Left ventricle myocardium inferior (tissue), 1 donor: ENCODE measurements around the gene CLEC4G. TPM values are rescaled to one million over a fixed set of nuclear protein-coding genes. Genes with fewer than 3 reads are reported as not detected.

Experiments used
- DNase-seq: peaks from one replicate; pipeline ENCODE4 v3.0.0-alpha.2; 2020
- H3K27ac ChIP-seq: fragments of 200-600 bp; replicated peaks from 2 replicates; pipeline ENCODE4 v1.8.0; 2021
- H3K27me3 ChIP-seq: fragments of 200-600 bp; 2 replicates; pipeline ENCODE4 v1.8.0; 2021; ENCODE audit warnings: low read depth
- H3K36me3 ChIP-seq: fragments of 200-600 bp; 2 replicates; pipeline ENCODE4 v1.8.0; 2021
- H3K4me1 ChIP-seq: fragments of 200-600 bp; 2 replicates; pipeline ENCODE4 v1.8.0; 2021
- H3K4me3 ChIP-seq: fragments of 200-600 bp; 2 replicates; pipeline ENCODE4 v1.8.0; 2021; ENCODE audit warnings: mild to moderate bottlenecking, moderate library complexity
- H3K9me3 ChIP-seq: fragments of 200-600 bp; replicated peaks from 2 replicates; pipeline ENCODE4 v1.8.0; 2021
- intact Hi-C: fragments of 100-400 bp; cut with micrococcal nuclease; formaldehyde crosslinking; loops from one replicate; pipeline ENCODE4 v1.11.0; 2022
- total RNA-seq: library from RNA; stranded (reverse); fragmentation: NEBNext Ultra II Directional; extraction: Animal tissue kit (Norgen Biotek cat#: 25700); gene quantifications from one replicate; pipeline ENCODE4 v1.2.1, GENCODE V29; 2021
- TF ChIP-seq, protein P1 (sequence below): fragments of 200-600 bp; IDR thresholded peaks from 2 replicates; pipeline ENCODE4 v1.8.0; 2021; ENCODE audit warnings: antibody characterized with exemption, mild to moderate bottlenecking, borderline replicate concordance
- donor health status: DM: no; HTN: yes; CAD: no; lungs with severe emphysema.

The CLEC4G gene
- total RNA-seq, 1 donor from 2014 or later = 0.71 TPM

DNA sequence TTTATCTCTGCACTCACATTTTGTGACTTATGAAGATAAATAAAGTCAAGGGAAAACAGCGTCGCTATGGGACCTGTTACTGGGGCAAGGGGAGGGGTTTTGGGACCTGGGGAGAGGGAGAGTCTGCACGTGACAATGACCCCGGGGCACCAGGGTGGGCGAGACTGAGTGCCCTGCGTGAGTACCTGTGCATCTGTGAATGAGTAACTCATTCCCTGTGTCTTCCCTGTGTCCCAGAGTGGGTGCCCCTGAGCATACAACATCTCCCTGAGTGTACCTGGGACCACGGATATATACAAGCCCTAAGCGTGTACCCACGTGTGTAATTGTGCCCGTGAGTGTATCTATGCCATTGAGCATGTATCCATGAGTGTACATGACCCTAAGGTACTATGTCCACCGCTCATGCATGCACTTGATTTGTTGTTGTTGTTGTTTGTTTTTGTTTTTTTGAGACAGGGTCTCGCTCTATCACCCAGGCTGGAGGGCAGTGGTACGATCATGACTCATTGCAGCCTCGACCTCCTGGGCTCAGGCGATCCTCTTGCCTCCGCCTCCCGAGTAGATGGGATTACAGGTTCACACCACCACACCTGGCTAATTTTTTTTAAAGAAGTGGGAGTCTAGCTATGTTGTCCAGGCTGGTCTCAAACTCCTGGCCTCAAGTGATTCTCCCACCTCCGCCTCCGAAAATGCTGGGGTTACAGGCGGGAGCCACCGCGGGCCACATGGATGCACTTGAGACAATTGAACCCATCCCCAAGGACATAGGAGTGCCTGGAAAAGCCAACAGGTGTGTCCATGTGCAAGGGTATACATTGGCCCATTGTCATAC, 51.9 kb downstream of the CLEC4G start:
- no peak for DNase-seq
- Histone ChIP-seq H3K9me3 (no peaks in the 10 kb centered on the region), H3K4me3 (peak overlapping the region; percentile 97), H3K36me3 (peaks cover 19% of the 10 kb centered on the region), H3K4me1 (peaks cover 21% of the 10 kb centered on the region), H3K27me3 (peaks cover 44% of the 10 kb centered on the region), H3K27ac (no peak overlapping the region)
- intact Hi-C loops = no loop called here
- TF ChIP-seq, protein P1, sequence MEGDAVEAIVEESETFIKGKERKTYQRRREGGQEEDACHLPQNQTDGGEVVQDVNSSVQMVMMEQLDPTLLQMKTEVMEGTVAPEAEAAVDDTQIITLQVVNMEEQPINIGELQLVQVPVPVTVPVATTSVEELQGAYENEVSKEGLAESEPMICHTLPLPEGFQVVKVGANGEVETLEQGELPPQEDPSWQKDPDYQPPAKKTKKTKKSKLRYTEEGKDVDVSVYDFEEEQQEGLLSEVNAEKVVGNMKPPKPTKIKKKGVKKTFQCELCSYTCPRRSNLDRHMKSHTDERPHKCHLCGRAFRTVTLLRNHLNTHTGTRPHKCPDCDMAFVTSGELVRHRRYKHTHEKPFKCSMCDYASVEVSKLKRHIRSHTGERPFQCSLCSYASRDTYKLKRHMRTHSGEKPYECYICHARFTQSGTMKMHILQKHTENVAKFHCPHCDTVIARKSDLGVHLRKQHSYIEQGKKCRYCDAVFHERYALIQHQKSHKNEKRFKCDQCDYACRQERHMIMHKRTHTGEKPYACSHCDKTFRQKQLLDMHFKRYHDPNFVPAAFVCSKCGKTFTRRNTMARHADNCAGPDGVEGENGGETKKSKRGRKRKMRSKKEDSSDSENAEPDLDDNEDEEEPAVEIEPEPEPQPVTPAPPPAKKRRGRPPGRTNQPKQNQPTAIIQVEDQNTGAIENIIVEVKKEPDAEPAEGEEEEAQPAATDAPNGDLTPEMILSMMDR = no peak

GRCh38 chr19:7678971-7679751, 52.7 kb downstream of the CLEC4G start:
- peaks cover under 1% of the 10 kb centered on the region for H3K9me3 ChIP-seq
- TF ChIP-seq, protein P1 = no peak
- intact Hi-C loops = no loop called here
- H3K27ac ChIP-seq = no peak overlapping the region
- peaks cover 44% of the 10 kb centered on the region for H3K27me3 ChIP-seq
- peaks cover 19% of the 10 kb centered on the region for H3K36me3 ChIP-seq
- H3K4me1 ChIP-seq = peaks cover 21% of the 10 kb centered on the region
- H3K4me3 ChIP-seq = no peak overlapping the region
- DNase-seq = no peak

Other genes with a start within 250 kb of the CLEC4G start
- gene PEX11G, start 243.1 kb downstream of the CLEC4G start, total RNA-seq = 1.2 TPM
- 88.5 TPM for gene ZNF358, start 216.0 kb downstream of the CLEC4G start, total RNA-seq
- gene MCOLN1, start 209.5 kb downstream of the CLEC4G start, total RNA-seq = 16.8 TPM
- 52.7 TPM for gene PNPLA6, start 196.4 kb downstream of the CLEC4G start, total RNA-seq
- gene CAMSAP3, start 136.2 kb downstream of the CLEC4G start, total RNA-seq = 0.60 TPM
- 24.4 TPM for gene XAB2, start 102.6 kb downstream of the CLEC4G start, total RNA-seq
- 197 TPM for gene PET100, start 102.3 kb downstream of the CLEC4G start, total RNA-seq
- 2.7 TPM for gene PCP2, start 98.4 kb downstream of the CLEC4G start, total RNA-seq
- gene STXBP2, start 95.0 kb downstream of the CLEC4G start, total RNA-seq = 4.5 TPM
- 0.99 TPM for gene RETN, start 63.1 kb downstream of the CLEC4G start, total RNA-seq
- 0.60 TPM for gene MCEMP1, start 55.0 kb downstream of the CLEC4G start, total RNA-seq
- 116 TPM for gene TRAPPC5, start 51.3 kb downstream of the CLEC4G start, total RNA-seq
- 0.30 TPM for gene FCER2, start 30.0 kb downstream of the CLEC4G start, total RNA-seq
- gene CD209, start 15.4 kb upstream of the CLEC4G start, total RNA-seq = 7.0 TPM
- gene CLEC4M, start 31.1 kb upstream of the CLEC4G start, total RNA-seq = not detected
- 22.9 TPM for gene EVI5L, start 98.1 kb upstream of the CLEC4G start, total RNA-seq
- gene PRR36, start 142.3 kb upstream of the CLEC4G start, total RNA-seq = not detected
- 0.44 TPM for gene LRRC8E, start 156.4 kb upstream of the CLEC4G start, total RNA-seq
- gene MAP2K7, start 171.8 kb upstream of the CLEC4G start, total RNA-seq = 24.2 TPM
- gene TGFBR3L, start 182.7 kb upstream of the CLEC4G start, total RNA-seq = 8.2 TPM
- 9.8 TPM for gene SNAPC2, start 188.2 kb upstream of the CLEC4G start, total RNA-seq
- gene CTXN1, start 194.0 kb upstream of the CLEC4G start, total RNA-seq = 0.22 TPM
- 89.1 TPM for gene TIMM44, start 211.6 kb upstream of the CLEC4G start, total RNA-seq